Activated CD4-positive, alpha-beta T cell treated with anti-CD3 and anti-CD28 coated beads, Interleukin-2, amount 50 U/mL, for 16 hours (primary cell): ENCODE data around the gene RNASEH2C.
A peak's percentile ranks its signal among the peaks of the same experiment; 100 is the strongest.
"Not testable (repeated sequence)": the region's sequence is repeated elsewhere in the genome, so short reads cannot be mapped to it uniquely, and the experiment has no call there.

Experiments used
- DNase-seq: peaks from one replicate; pipeline ENCODE4 v3.0.0-alpha.2; 2020

Gene RNASEH2C

DNA sequence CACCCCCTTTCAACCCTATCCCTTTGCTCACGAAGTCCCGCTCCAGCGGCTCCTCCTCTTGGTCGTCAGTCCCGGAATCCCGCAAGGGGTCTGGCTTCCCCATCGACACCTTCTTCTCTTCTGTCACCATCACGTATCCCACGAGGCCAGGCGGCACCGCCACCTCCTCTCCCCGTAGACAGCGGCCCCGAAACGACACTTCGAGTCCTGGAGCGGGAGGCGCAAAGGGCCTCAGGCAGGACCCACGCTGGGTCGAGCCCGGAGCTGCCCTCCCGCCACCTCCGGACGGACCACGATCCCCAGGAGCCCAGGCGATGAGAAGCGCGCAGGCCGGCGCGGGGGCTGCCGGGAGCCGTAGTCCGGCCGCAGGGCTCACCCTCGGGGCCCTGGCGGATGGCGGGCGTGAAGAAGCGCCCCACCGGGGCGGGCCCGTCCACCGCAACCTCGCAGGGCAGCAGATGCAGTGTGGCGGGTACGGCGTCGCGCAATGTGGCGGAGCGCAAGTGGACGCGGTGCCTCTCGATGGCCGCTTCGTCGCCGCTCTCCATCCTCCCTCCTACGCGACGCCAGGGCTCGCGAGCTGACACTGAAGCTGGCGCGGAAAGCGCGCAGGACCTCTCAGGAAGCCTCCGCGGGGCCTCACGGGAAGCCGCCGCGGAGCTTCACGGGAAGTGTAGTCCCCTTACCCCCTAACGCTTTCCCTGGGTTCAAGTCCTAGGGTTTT, at the start of gene RNASEH2C:
TSS of gene RNASEH2C (minus strand) at position 588 of the 724 bp plus-strand sequence. CDS start at position 548, 40 bp downstream.
- DNase-seq: peak; percentile 85

DNA sequence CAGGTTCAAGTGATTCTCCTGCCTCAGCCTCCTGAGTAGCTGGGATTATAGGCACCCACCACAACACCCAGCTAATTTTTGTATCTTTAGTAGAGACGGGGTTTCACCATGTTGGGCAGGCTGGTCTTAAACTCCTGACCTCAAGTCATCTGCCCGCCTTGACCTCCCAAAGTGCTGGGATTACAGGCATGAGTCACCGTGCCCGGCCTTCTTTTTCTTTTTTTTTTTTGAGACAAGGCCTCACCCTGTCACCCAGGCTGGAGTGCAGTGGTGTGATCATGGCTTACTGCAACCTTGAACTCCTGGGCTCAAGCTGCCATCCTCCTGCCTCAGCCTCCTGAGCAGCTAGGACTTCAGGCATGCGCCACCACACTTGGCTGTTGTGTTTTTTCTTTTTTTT, 47.2 kb upstream of the RNASEH2C start:
- DNase-seq: not testable (repeated sequence)

DNA sequence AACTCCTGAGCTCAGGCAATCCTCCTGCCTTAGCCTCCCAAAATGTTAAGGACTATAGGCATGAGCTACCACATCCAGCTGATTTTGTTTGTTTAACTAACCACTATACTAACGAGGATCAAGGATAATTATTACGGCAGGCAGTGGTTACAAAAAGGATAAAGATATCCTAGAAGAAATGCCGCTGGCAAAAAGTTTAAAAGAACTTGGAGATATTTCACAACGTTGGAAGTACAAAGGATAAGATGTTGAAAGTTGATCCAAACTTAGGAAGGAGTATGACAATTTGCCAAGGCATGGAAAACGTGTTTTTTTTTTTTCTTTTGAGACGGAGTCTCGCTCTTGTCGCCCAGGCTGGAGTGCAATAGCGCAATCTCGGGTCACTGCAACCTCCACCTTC, 46.8 kb upstream of the RNASEH2C start:
- DNase-seq: no peak

DNA sequence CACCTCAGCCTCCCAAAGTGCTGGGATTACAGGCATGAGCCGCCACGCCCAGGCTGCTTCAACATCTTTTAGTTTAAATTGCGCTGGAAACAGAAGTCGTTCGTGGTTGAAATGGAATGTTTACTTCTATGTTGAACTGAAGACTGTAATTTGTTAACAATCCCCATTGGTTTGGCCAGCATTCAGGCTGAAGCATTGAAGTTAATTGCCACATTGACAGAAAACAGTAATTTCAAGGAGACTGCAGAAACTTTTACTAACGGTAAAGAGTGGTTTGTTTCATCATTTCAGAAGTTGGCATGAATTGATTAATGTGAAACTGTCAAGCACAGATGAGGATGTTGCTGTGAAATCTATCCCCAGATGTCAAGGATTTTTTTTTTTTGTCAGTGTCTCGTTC, 45.9 kb upstream of the RNASEH2C start:
- peak; percentile 33 for DNase-seq

DNA sequence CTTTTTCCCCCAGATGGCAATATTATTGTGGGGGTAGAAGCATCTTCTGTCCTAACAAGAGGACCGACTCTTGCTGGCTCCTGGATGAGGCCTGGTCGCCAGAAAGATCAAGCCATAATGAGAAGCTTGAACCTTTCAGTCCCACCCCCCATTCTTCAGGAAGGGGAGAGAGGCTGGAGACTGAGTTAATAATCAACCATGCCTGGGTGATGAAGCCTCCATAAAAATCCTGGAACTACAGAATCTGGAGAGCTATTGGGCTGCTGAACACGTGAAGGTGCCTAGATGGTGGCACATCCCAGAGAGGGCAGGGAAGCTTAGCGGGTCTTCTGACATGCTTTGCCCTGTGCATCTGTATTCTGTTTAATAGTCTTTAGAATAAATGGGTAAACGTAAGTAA, 43.8 kb upstream of the RNASEH2C start:
- DNase-seq: no peak

DNA sequence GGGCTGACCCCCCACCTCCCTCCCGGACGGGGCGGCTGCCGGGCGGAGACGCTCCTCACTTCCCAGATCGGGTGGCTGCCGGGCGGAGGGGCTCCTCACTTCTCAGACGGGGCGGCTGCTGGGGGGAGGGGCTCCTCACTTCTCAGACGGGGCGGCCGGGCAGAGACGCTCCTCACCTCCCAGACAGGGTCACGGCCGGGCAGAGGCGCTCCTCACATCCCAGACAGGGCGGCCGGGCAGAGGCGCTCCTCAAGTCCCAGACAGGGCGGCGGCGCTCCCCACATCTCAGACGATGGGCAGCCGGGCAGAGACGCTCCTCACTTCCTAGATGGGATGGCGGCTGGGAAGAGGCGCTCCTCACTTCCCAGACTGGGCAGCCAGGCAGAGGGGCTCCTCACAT, 42.2 kb upstream of the RNASEH2C start:
- not testable (repeated sequence) for DNase-seq

DNA sequence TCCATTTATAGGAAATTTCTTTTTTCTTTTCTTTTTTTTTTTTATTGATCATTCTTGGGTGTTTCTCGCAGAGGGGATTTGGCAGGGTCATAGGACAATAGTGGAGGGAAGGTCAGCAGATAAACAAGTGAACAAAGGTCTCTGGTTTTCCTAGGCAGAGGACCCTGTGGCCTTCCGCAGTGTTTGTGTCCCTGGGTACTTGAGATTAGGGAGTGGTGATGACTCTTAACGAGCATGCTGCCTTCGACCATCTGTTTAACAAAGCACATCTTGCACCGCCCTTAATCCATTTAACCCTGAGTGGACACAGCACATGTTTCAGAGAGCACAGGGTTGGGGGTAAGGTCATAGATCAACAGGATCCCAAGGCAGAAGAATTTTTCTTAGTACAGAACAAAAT, 41.6 kb upstream of the RNASEH2C start:
- DNase-seq: not testable (repeated sequence)

DNA sequence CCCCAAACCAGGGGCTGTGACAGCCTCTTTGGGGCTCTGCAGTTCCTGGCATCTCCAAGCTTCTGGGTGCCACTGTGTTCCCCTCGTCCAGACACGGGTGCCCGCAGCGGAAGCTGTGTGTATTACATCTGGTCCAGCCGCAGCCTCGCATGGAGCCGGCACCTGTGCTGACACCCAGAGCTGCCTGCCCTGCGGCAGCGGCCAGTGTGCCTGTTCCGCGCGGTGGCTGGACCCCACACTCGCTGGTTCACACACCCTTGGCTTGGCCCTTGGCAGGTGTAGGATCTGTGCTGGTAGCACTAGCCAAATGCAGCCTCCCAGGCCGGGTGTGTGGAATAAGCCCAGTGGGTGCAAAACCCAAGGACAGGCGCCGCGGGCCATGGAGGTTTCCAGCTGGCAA, 24.5 kb upstream of the RNASEH2C start:
- no peak for DNase-seq

DNA sequence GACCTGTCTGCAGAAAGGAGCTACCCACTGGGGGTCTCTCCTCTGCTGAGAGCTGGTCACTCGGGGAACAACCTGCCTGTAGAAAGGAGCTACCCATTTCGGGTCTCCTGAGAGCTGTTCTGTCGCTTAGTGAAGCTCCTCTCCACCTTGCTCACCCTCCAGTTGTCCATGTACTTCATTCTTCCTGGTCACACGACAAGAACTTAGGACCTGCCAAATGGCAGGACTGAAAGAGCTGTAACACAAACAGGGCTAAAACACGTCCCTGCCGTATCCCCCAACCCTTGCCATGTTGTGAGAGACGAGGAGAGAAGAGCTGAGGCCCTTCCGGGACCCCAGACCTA, 24.1 kb upstream of the RNASEH2C start:
- DNase-seq: no peak

DNA sequence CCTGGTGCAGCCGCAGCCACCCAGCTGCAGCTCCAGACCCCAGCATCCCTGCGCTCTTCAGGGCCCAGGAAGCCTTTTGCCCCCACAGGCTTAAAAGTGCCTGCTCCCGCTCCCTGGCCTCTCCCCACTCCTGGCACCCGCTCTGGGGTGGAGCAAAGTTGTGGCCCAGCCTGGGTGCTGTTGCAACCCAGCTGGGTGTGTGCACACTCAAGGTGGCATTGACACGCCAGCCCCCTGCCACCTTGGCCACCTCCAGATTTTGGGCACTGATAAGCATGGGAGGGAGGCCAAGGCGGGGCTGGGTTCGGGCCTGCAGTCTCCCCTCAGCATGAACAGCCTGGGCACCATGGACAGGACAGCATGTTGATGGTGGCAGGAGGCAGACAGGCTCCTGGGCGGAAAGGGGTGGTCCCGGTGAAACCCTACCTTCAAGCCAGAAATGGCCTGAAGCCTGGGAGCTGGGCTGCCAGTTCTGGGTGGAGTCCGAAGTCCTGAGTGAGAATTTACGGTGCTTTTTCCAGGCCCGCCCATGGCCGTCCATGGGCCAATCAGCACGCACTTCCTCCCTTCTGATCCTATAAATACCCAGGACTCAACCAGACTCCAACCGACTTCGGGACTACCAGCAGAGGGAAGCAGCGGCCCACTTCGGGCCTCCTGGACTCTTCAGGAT, 23.6 kb upstream of the RNASEH2C start:
- DNase-seq: no peak

DNA sequence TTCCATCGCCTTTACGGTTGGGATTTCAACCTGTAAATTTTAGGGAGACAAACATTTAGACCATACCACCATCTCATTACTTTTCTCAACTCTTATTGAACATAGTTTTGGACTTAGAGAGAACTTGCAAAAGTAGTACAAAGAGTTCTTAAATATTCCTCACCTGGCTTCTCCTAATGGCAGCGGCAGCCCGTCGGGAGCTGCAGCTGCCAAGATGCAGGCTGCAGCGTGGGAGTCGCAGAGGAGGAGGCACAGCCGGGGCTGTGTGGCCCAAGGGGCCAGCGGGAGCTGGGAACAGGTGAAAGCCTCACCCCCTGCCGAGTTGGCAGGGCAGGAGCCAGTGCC, 23.1 kb upstream of the RNASEH2C start:
- no peak for DNase-seq

DNA sequence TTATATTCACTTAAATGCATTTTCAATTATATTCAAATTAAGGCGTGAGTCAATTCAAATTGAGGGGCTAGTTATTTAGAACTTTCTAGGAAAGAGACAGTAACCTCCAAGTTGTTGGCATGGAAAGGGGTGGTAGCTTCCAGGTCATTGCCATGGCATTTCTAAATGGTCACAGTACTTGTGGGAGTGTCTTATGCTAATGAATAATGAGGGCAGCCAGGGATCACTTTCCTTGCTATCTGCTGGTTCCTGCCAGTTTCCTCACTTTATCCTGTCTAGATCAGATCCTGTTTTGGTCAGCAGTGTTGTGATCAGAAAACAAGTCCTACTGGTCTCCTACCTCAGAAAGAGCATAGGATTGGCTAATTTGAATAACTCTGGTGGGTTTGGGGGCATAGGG, 21.8 kb upstream of the RNASEH2C start:
- no peak for DNase-seq

DNA sequence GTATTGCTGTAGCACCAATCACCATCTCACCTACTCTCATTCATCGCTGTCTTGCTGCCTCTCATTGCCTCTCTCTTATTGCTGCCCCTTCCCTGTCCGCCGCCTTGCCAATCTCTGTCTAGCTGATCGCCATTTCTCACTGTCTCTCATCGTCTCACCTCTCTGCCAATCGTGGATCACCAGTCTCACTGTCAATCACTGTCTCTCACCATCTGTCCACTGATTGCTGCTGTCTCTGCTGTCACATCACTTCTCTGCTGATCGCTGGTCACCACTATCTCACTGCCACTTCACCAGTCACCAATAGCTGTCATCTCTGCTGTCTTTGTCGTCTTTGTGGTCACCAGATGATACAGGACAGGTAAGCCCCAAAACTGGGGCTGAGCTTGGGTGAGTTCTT, 20.6 kb upstream of the RNASEH2C start:
- no peak for DNase-seq

DNA sequence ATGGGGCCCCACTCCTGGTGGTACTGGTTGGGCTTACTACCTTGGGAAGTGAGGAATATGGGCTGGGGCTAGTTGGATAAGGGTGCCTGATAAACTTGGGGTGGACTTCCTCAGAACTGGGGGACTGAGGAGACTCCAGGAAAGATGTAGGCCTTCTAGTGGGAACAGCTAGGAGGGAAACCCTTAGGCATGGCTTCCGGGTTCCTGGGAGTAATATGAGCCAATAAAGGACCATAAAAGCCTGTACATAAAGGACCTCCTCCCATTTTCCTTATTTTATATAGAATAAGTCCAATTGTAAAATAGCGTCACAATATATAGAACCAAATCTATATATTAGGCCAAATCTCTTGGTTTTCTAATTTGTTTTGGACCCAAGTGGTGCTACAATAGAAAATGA, 18.4 kb upstream of the RNASEH2C start:
- DNase-seq: no peak

DNA sequence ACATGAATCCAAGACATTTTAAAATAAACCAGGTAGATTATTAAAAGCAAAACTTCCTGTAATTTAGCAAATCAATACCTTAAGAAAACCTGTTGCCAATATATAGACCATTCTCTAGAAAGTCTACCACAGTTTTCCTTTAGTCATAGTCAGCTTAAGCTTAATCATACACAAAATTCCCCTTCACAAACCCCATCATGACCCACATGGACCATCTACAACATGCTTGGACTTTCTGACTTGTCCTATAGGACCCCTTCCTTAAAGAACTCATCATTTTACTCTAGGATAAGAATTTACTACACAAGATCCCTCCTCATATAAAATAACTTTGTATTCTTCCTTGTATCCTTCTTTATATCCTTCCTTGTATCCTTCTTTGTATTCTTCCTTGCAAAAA, 16.2 kb upstream of the RNASEH2C start:
- DNase-seq: no peak

DNA sequence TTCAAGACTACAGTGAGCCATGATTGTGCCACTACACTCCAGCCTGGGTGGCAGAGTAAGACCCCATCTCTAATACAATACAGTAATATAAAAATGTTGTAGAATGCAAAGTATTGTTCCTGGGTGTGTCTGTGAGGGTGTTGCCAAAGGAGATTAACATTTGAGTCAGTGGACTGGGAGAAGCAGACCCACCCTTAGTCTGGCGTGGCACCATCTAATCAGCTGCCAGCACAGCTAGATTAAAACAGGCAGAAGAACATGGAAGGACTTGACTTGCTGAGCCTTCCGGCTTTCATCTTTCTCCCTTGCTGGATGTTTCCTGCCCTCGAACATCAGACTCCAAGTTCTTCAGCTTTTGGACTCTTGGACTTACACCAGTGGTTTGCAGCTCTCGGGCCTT, 14.5 kb upstream of the RNASEH2C start:
- DNase-seq: not testable (repeated sequence)

DNA sequence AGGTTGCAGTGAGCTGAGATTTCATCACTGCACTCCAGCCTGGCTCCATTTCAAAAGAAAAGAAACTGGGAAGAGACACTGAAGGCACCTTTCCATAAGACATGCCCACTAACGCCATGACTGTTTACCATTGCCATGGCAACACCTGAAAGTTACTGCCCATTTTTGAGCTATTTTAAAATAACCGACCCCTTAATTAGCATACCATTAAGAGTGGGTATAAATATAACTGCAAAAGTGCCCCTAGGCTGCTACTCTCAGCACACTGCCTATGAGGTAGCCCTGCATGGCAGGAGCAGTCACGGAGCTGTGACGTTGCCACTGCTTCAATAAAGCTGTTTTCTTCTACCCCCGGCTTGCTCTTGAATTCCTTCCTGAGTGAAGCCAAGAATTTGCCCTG, 9.9 kb upstream of the RNASEH2C start:
- DNase-seq: no peak

DNA sequence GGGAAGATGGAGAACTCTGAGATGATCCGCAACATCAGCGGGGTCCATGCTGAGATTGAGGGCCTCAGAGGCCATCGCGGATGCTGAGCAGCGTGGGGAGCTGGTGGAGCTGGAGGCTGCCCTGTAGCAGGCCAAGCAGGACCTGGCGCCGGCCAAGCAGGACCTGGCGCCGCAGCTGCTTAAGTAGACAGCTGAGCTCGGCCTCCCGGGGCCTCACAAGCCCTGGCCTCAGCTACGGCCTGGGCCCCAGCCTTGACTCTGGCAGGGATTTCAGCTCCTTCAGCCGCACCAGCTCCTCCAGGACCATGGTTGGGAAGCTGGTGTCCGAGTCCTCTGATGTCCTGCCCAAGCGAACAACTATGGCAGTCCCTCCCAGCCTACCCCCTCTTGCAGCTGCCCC, 7.3 kb upstream of the RNASEH2C start:
- DNase-seq: no peak

DNA sequence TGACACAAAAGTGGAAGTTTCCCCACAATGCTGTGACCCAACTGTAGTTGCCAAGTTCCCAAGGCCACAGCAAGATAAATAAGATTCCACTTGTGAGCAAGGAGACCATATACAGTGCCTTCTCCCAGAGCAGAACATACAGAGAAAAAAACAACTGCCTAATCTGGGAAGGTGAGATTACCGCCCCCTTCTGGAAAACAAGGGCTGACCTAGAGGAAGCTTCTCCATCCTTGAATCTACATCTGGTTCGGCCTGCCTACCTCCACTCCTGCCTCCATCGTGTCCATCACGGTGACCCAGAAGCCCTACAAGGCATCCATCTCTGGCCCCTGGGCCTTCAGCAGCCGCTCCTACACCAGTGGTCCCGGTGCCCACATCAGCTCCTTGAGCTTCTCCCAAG, 6.1 kb upstream of the RNASEH2C start:
- no peak for DNase-seq

DNA sequence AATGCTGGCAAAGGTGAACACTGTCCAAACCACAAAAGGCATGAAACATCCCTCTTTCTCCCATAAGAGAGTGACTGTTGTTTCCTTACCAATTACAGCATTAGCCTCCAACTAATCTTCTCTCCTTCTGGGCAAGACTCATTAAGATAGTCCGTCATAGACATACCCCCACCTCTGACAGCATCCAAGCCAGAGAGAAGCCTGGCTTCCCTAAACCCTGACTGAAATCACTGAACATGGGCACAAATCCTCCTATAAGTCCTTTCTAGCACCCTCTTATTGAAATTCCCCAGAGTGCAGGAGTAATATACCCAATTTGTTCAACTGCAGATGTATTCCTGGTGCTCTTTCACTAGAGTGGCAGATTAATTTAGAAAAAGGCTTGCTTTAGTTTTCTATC, 1.7 kb upstream of the RNASEH2C start:
- DNase-seq: no peak

DNA sequence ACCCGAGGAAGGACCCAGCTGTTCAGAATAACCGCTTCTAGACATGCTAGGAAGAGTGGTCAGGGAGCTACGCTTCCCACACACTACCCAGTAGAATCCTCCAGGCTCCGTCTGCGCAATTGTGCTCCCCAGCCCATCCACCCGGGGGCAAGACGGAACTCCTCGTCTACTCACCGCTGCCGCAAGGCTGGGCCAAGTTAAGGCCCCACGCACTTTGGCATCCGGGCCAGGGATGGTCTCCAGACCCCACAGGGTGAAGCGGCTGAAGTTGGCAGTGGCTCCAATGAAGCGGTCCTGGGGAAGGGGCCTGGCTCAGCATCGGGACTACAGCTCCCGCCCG, 757 bp downstream of the RNASEH2C start:
- peak; percentile 26 for DNase-seq

DNA sequence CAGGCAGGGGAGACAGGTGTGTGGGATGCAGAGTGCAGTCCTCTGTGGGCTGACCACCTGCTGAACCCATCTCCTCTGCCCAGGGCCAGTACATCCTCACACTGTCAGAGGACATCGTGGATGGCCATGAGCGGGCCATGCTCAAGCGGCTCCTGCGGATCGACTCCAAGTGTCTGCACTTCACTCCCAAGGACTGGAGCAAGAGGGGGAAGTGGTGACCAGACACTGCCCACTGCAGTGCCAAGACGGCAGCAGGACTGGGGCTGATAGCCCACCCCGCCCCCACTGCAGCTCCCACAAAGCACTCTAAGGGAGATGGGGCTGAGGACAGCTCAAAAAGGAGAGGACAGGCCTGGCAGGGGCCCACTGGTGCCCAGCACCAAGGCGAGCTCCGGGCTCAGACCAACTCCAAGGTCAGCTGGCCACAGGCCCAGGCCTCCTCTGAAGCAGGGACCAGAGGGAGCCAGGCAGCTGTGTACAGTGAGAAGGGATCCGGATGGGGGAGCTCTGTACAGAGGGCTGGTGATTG, 1.6 kb downstream of the RNASEH2C start:
- DNase-seq: no peak

DNA sequence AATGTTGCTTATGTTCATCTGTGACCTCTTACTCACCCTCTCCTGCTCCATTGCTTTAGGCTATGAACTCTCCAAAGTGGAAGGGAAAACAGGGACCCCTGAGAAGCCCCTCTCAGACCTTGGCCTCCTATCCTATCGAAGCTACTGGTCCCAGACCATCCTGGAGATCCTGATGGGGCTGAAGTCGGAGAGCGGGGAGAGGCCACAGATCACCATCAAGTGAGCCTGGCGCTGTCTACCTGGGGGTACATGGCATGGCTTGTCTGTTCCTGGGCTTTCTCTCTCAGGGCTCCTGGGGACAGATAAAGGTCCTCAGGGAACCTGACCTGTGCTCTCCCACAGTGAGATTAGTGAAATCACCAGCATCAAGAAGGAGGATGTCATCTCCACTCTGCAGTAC, 2.1 kb downstream of the RNASEH2C start:
- no peak for DNase-seq

DNA sequence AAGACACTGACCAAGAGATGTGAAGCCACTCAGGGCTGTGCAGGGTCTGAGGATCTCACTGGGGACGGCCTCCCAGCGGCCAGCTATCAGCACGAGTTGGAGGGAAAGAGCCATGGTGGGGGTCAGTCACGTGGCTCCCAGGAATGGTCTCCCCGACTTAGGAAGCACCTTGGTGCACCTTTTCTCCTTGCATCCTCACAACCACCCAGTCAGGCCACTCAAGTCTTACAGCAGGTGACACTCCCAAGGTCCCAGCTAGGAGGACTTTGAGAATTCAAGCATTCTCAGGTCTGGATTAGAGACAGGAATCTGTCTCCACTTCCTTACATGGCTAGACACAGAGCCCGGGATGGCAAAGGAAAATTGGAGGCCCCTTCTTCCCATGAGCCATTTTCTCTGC, 2.7 kb downstream of the RNASEH2C start:
- DNase-seq: no peak
